Measurements from ENCODE around the gene SPON1. TPM values are rescaled to one million over a fixed set of nuclear protein-coding genes. Genes with fewer than 3 reads are reported as not detected.

SPON1 gene
- total RNA-seq, 1 donor from 2014 or later: not detected

DNA sequence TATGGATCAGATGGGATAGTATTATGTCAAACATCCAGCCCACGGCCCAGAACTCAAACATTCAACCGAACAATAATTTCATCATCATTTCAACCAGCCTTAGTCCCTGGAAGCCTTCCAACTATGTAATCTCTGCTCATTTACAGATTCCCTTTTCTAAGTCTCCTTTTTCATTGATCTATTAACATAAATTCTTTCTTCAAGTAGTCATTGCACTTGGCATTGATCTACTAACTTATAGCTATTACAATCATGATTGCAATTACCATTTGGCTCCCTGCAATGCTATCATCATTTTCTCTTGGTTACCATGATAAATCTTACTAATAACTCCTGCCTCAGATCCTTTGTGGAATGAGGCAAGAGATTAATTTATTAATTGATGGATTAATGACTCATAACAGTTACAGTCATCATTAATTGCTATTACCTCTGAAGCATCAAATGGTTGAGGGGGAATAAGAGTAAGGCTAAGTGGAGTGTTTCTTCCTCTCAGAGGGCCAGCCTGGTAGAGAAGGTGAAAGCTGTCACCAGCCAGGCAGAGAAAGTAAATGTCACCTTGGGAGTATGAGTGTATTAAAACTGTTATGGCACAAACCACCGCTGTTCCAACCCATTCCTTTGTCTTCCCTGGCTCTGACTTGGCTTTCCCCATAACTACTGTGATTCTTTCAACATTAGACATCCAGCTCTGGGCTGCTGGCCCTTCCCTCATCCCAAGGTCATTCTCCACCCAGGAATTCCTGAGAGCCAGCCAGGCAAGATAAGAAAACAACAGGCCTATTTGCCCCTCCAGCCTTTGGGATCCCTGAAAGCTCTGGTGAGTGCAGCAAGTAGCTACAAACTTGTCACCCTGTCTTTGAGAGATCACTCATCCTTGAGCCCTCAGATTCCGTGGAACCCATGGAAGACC, 221.8 kb downstream of the SPON1 start:
- DNase-seq (ENCODE audit: low read depth, low spot score): no peak

DNA sequence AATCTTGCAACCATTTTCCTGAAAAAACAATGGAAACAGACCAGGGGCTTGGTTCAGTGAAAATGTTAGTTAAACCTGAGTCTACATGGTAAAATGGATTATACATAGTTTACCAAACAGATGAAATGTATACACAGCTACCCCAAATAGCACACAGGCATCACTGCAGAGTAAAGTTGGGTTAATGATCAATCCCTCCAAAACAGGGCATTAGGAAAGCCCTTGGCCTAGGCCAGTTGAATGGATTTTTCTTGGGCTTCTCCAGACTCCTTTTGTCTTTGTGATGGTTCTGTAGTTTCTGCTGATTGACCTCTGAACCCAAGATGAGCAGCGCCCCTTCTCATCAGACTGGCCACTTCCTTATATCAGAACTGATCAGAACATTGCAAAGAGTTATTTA, 222.9 kb downstream of the SPON1 start:
- DNase-seq (ENCODE audit: low read depth, low spot score): no peak

DNA sequence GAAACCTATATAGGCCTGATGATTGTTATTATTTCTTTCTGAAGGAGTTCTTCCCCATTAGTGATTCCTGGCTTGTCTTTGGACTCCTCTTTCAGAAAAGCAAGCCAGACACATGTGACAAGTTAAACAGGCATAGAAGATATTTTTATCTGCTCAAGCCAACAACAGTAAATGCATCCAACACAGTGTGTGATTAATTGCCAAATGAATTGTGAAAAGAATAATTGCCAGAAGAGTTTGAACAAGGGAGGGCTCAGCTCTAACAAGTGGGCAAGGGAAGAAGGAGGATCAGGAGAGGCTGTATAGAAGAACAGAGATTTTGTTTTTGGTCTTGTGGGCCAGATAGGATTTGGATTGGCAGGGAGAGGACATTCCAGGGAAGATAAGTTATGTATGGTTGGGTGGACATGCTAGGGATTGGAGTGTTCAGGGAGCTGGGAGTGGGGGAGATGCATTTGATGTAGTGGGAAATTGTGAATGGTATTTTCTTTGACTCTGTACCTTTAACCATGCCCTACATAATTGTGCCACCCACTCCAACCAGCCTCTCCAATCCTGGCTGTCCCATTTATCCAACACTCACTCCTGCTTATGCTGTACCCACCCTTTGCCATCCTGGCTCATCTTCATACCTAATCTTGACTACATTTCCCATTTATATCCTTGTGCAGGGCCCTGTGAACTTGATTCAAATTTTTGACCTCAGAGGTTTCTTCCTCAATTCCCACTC, 223.7 kb downstream of the SPON1 start:
- DNase-seq (ENCODE audit: low read depth, low spot score): no peak

DNA sequence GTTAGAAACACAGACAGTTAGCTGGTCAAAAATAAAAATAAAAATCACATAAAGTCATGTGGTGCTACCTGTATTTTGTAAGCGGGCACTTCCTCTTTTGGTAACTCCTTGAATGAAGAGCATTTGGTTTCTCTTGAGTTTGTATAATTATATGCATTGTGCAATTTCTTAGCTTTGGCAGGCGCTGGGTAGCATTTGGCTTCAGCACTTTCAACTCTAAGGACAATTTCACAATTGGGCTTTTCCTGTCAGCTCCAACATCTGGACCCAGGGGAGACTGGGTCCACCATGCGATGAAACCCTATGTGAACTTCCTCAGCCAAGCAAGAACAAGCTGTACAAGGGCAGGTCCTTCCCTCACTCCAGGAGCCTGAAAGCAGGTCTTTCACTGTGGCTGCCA, 227.4 kb downstream of the SPON1 start:
- DNase-seq (ENCODE audit: low read depth, low spot score): no peak

DNA sequence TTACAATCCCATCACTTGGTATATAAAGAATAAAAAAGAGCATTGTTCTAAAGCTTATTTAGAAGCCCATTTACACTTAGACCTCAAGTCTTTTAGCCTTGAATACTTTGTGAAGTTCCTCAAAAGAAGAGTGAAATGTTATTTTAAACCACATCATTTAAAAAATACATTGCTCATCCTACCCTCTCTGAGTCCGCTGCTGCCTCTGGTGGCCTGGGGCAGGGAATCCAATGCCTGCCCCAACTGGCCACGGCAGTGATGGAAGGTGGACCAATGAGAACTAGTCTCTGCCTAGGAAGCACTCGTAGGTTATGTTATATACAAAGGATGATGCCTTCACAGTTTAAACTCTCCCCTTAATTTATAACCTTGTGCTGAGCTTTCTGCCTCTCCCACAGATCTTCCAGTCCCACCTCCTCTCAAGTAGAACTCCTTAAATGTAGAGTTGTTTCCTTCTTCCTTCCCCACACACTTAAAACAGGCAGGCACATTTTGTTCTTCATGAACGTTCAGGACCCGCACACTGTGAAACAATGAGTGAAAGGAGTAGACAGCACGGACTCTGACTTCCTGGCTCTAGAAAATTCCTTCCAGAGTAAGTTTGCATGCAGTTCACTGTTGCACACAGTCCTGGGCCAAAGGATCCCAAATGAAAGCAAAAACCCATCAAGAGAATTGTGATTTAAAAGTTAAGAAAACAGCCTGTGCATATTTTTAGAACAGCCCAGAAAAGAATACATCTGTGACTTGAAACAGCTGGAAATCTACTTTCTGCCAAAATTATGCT, 228.7 kb downstream of the SPON1 start:
- DNase-seq (ENCODE audit: low read depth, low spot score): no peak

DNA sequence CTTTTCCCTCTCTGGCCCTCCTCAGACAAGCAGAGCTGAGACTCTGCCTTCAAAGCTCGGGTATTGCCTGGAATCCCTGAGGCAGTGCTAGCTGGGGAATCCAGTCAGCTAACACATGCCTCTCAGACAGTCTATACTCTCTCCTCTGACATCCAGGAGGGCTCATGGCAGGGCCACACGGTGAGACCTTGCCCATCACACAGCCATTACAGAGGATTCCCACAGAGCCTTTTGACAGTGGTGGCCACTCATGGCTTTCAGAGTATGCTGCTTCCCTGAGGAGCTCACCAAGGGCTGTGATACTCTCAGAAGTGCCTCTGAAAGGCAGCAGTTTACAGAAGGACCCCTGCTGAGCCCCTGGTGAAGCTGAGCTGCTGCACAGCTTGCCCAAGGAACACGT, 231.1 kb downstream of the SPON1 start:
- no peak for DNase-seq (ENCODE audit: low read depth, low spot score)

DNA sequence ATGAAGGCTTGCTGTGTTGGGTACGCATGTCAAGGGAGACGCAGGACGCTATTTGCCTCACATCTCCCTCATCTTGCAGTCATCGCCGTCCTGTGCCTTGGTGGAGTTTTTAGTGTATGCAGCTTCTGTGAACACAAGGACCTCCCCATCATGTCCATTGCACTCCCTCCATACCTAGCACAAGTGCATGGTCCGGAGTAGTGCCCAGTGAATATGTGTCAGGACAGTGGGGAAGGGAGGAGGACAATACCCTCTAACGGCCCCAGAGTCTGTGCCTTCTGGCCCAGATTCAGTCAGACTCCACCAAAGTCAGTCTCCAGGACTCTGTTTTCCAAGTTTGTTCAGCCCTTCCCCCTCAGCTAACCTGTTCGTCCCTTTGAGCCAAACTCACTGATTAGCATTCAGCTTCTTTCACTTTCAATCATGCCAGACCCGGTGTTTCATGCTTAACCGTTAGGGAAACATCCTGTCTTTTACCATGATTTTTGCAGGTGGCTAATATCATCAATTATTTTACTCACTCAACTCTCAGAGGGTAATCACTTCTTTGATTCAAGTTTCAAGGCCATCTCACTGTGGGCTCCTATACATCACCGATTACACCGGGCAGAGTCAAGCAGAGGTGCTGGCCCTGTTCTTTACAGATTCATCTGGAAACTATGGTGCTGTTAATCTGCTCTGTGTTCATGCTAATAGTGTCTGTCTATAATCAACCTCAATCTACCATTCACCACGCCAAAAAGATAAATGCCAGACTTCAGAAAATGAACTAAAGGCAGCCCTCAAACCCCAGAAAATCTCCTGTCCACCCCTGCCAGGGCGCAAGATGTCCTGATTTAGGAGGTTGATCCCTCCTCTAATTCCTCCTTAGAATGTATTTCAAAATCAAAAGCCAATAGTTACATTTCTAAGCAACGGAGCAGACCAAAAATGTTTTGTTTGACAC, 240.0 kb downstream of the SPON1 start:
- DNase-seq (ENCODE audit: low read depth, low spot score): no peak

DNA sequence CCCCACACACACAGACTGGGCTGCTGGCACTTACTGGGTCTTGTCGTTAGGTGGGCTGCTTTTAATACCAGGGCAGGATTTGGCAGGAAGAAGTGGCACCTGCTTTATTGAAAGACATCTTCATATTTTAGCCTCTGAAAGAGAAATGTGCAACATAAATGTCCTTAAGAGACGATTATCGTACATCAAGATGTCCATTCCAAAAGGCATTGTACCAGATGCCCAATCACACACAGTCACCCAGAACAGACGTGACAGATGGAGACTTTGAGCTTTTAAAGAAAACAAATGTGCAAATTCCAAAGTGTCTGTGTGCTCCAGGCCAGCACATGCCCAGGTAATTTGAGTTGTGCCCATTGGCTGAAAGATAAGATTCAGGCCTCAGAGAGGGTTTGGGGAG, 240.8 kb downstream of the SPON1 start:
- DNase-seq (ENCODE audit: low read depth, low spot score): no peak

DNA sequence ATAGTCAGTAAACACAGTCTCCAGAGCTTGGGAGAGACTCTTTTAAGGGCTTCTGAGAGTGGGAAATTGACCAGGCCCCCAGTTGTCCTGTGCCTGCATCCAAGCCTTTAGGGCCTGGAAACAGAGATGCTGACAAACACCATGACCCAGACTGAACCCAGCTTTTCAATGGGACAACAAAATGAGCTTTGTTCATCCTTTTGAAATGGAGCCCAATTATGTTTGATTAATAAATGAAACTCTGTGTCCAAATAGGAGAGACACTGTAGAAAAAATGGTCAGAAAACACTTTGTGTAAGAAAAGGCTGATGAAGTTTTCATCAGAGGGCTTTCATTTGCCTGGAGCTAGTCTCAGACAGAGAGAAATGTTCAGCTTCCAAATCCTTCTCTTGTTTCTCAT, 250.5 kb downstream of the SPON1 start:
- no peak for DNase-seq (ENCODE audit: low read depth, low spot score)

DNA sequence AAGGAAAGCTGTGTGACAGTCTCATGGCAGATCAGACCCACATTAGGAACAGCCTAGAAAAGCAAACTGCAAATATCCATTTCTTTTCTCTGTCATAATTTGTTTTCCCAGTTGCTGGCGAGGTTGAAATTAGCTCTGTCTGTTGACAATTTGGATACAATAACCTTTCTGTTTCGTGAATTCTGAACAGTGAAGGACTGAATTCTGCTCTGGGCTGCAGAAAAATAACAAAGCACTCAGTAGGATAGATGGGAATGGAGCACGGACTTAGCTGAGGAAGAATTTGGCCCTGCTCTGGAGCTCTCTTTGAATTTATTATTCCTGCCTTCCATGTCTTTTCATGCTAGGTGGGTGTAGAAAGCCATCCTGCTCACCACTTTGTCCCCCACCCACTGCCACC, 256.2 kb downstream of the SPON1 start:
- no peak for DNase-seq (ENCODE audit: low read depth, low spot score)

DNA sequence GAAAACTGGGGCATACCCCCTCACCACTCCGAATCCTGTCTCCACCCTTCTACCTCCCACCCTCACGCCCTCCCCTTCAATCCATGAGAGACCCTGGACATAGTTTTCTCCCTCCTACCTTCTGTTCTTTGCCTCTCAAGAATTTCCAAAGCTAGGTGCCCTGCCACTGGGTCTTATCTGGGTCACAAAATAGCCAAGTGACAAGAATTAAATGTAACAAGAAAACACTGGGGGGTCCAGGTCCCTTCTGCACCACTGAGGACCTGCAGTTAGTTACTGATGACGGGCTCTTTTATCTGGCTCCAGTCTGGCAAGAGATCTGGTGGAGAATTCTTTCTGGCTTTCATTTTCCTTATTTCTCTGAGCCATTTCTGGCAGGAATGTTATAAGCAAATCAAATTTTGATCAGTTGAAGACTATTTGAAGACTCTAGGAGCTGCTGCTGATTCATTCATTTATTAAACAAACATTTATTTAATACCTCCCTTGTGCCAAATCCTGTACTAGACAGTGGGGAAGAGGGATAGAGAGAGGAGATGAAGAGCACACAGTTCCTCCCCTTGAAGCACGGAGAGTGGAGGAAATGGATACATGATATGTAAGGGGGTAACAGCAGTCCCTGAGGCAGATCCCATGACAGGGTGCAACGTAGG, 261.2 kb downstream of the SPON1 start:
- no peak for DNase-seq (ENCODE audit: low read depth, low spot score)

DNA sequence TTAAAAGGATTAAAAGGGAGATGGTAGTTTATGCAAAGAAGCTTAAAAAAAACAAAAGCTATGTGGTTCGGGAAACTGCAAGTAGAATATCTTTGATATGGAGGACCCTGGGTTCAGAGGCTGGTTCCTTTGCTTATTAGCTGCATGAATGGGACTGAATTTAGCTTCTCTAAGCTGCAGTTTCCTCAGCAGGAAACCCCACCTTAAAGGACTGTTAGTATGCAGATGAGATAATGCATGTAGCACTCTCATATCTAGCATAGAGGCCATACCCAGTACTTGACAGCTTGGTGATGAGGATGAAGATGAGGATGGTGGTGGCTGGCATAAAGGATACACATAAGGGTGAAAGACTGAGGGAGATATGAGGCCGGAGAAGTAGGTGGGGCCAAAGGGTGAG, 261.9 kb downstream of the SPON1 start:
- DNase-seq (ENCODE audit: low read depth, low spot score): no peak

DNA sequence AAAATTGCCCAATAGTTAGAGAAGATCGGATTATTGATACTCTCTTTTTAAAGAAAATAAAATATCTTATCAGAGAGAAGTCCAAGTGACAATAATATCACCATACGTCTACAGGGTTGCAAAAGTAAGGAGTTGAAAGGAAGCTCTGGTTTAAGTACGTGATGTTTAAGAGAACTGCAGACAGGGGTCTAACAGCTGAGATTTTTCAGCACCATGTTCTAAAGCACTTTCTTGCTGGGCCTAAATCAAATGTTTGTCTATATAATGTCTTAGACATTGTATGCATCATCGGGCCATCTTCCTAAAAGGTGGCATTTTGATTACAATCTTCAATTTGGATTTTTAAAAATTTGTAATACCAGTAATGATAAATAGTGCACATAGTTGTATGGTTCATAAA, 263.1 kb downstream of the SPON1 start:
- no peak for DNase-seq (ENCODE audit: low read depth, low spot score)

DNA sequence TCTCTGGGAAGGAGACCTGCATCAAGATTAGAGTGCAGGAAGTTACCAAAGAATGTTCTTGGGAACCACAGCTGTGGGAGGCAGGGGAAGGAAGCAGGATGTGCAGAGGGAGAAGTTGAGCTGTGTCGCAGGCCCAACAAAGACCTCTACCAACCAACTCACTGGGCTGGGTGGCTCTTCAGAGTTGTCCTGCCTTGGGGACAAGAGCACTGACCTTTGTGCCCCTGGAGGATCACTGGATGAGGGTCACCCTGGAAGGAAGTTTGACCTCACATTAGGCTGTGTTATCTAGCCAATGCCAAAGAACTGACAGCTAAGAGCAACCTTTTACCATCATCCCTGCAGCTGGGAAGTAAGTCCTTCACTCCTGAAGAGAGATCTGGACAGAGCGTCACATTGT, 265.8 kb downstream of the SPON1 start:
- DNase-seq (ENCODE audit: low read depth, low spot score): no peak

DNA sequence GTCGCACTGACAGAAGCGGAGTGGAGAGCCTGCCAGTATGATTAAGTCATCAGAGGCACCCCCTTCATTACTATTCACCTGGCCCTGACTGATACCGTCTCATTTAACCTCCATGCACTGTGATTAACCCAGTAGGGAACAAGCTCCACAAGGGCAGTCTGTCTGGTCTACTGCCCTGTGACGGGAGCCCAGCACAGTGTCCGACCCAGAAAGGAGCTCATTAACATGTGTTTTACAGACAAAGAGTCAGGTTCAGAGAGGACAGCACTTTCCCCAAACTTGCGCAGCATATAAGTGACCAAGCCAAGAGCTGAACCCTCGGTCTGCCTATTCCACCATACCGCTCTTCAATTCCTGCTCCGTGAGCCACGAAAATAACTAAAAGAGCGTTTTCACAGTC, 266.9 kb downstream of the SPON1 start:
- no peak for DNase-seq (ENCODE audit: low read depth, low spot score)

DNA sequence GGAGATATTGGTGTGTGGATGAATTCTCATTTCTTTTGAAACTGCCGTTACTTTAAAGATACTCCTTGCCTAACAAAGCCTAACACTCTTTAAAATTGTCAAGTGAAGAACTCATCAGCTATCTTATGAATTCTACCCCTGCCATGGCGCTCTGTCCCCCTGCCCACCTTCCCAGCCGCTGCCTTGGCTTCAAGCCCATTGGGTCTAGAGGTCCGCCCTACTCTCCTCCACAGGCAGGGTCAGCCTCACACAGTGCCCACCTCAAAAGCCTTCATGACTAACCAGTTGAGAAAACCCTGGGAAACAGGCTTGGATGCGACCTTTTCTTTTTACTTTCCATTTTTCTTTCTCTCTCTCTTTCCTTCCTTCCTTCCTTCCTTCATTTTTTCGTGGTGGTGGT, 267.9 kb downstream of the SPON1 start:
- DNase-seq (ENCODE audit: low read depth, low spot score): no peak

DNA sequence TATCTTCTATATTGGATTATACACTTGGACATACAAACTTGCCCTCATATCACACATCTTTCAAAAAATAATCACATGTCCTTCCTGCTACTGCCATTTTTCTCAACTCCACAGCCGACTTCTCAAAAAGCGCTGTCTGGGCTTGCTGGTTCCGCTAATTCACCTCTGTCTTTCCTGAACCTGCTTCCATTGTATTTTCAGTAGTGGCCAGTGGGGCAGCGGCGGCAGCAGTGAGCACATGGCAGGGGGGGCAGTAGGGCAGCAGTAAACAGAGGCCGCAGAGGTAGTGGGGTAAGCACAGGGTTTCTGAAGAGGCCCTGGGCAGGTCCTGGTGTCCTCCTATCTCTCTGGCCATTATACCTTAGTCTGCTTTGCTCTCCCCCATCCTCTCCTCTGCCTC, 270.1 kb downstream of the SPON1 start:
- DNase-seq (ENCODE audit: low read depth, low spot score): no peak

DNA sequence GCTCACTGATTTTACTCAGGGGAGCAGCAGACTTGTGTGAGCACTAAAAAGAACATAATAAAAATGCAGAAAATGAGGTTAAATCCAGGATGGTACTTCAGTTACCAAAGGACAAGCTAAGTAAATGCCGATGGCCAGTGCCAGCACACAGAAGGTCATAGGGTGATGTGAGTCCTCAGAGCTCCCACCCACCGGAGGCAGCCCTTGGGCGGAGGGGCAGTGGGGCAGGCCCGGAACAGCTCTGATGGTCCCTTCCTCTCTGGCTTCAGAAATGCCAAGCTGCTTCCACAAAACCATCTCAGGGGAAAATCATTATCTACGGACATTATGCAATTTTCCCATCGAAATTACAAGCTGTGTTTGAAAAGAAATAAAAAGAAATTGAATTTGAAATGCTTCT, 271.9 kb downstream of the SPON1 start:
- no peak for DNase-seq (ENCODE audit: low read depth, low spot score)

DNA sequence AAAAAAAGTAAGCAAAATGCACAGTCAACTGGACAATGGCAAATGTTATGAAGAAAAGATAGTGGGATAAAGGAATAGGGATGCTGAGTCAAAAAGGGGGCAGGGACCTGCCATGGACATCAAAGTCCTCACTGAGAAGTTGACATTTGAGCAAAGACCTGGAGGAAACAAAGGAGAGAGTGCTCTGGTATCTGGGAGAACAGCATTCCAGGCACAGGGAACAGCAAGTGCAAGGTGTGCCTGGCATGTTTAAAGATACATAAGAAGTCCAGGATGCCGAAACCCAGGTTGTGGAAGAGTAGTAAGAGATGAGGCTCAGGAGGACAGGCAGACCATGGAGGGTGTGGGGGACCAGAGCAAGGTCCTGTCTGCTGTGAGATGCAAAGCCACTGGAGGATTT, 273.2 kb downstream of the SPON1 start:
- no peak for DNase-seq (ENCODE audit: low read depth, low spot score)

DNA sequence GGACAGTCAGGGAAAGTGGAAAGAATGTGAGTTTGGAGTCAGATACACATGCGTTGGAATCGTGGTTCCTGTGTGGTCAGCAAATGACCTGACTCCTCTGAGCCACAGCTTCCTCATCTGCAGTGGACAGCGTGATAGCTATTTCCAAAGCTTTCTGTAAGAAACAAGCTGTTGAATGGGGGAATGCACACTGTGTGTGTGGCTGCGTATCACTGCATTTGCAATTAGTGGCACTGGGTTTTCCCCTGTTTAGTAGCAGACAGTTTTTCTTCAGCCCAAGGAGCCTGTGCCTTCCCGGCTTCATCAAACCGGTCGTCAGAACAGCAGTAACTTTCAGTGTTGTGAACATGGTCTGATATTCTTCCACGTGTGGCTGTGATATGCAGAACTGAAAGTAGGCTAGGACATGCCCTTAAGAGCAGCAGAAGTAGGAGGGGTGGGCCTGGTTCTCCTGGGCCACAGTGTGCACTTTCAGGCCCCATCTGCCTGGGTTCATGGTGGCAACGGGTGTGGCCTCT, 275.0 kb downstream of the SPON1 start:
- no peak for DNase-seq (ENCODE audit: low read depth, low spot score)

Measured in pulmonary artery endothelial cell (primary cell).